ENCODE data around the gene GPR183. TPM values are rescaled to one million over a fixed set of nuclear protein-coding genes. Genes with fewer than 3 reads are reported as not detected.

Gene GPR183
- total and polyA plus RNA-seq, 2 experiments from 2014 or later, result 0.25 TPM; not detected in 1

DNA sequence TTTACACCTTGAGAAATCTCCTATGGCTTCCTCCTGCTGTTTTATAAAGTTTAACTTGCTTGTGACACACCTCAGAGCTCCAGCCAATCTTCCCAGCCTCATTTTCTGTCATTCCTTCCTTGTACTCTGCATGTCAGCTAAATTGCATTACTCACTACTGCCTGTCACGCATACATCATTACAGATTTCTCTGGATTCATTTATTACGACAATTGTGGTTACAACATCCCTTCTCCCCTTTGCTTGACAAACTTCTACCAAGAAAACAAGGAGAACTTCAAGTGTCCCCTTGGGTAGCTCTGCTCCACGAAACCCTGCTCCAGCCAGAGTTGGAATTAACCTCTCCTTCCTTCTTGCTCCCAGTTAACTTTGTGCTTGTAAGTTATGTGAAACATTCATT, 27.0 kb downstream of the GPR183 start:
- no peak overlapping the region for H3K4me3 ChIP-seq
- H3K27me3 ChIP-seq (replicated peaks; ENCODE audit: insufficient read depth), result no peaks in the 10 kb centered on the region
- H3K27ac ChIP-seq, result peak overlapping the region; percentile 36
- H3K9me3 ChIP-seq (ENCODE audit: low read depth), result no peaks in the 10 kb centered on the region
- peaks cover 39% of the 10 kb centered on the region for H3F3A ChIP-seq (ENCODE audit: insufficient read depth)
- peaks cover 17% of the 10 kb centered on the region for H3K79me2 ChIP-seq (ENCODE audit: insufficient read depth)
- no peak for TF ChIP-seq EZH2phosphoT487 (IDR thresholded peaks at IDR 0.05; ENCODE audit: insufficient read depth, low read depth)
- TF ChIP-seq EZH2 (IDR thresholded peaks at IDR 0.05; ENCODE audit: insufficient read depth, poor library complexity, severe bottlenecking), result no peak
- H3K4me1 ChIP-seq (ENCODE audit: insufficient read depth), result peaks cover 49% of the 10 kb centered on the region
- DNase-seq, result peak; percentile 78
- H3K4me2 ChIP-seq (ENCODE audit: unreplicated experiment), result no peak overlapping the region
- peak overlapping the region; percentile 10; the same call in 1 of the 2 replicates for H3K9ac ChIP-seq
- no peaks in the 10 kb centered on the region for H3K9me2 ChIP-seq (ENCODE audit: insufficient read depth)
- WGBS, 2 experiments (ENCODE audit: low coverage in 1 of 2, low lambda C conversion rate in 2 of 2, missing lambda C conversion rate in 2 of 2), result 26 to 31% methylated on average over 3 of the region's 3 CpGs
- in situ Hi-C loops (cut with MboI), result no loop called here
- no peak overlapping the region for H2AFZ ChIP-seq
- peaks cover 3% of the 10 kb centered on the region; the same call in 1 of the 2 replicates for H4K20me1 ChIP-seq (ENCODE audit: insufficient read depth)
- no peaks in the 10 kb centered on the region for H3K36me3 ChIP-seq (ENCODE audit: low read depth)

DNA sequence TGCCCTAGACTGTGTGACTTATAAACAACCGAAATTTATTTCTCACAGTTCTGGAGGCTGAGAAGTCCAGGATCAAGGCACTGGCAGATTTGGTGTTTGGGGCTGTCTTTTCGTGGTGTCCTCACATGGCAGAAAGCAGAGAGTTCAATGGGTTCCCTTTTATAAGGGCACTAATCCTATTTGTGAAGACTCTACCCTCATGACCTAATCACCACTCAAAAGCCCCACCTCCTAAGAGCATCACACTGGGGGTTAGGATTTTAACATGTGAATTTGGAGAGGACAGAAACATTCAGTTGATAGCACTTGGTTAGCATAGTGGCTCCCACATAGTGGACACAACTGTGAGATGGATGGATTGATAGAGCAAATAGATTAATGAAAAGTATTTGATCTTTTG, 27.6 kb downstream of the GPR183 start:
- in situ Hi-C loops (cut with MboI), result no loop called here
- no peak overlapping the region for H3K9ac ChIP-seq
- peaks cover 12% of the 10 kb centered on the region for H3K79me2 ChIP-seq (ENCODE audit: insufficient read depth)
- H3K27ac ChIP-seq, result peak overlapping the region; percentile 9; the same call in 1 of the 2 replicates
- no peak overlapping the region for H3K4me2 ChIP-seq (ENCODE audit: unreplicated experiment)
- H3K36me3 ChIP-seq (ENCODE audit: low read depth), result no peaks in the 10 kb centered on the region
- H3K9me3 ChIP-seq (ENCODE audit: low read depth), result no peaks in the 10 kb centered on the region
- TF ChIP-seq EZH2phosphoT487 (IDR thresholded peaks at IDR 0.05; ENCODE audit: insufficient read depth, low read depth), result no peak
- no peak for TF ChIP-seq EZH2 (IDR thresholded peaks at IDR 0.05; ENCODE audit: insufficient read depth, poor library complexity, severe bottlenecking)
- H3K27me3 ChIP-seq (replicated peaks; ENCODE audit: insufficient read depth), result no peaks in the 10 kb centered on the region
- DNase-seq, result no peak
- H3K4me1 ChIP-seq (ENCODE audit: insufficient read depth), result peaks cover 54% of the 10 kb centered on the region
- no peak overlapping the region for H3K4me3 ChIP-seq
- H3F3A ChIP-seq (ENCODE audit: insufficient read depth), result peaks cover 42% of the 10 kb centered on the region
- H2AFZ ChIP-seq, result no peak overlapping the region
- 94 to 100% methylated on average over 2 of the region's 2 CpGs for WGBS, 2 experiments (ENCODE audit: low coverage in 1 of 2, low lambda C conversion rate in 2 of 2, missing lambda C conversion rate in 2 of 2)
- H4K20me1 ChIP-seq (ENCODE audit: insufficient read depth), result peaks cover 6% of the 10 kb centered on the region; the same call in 1 of the 2 replicates
- H3K9me2 ChIP-seq (ENCODE audit: insufficient read depth), result no peaks in the 10 kb centered on the region

DNA sequence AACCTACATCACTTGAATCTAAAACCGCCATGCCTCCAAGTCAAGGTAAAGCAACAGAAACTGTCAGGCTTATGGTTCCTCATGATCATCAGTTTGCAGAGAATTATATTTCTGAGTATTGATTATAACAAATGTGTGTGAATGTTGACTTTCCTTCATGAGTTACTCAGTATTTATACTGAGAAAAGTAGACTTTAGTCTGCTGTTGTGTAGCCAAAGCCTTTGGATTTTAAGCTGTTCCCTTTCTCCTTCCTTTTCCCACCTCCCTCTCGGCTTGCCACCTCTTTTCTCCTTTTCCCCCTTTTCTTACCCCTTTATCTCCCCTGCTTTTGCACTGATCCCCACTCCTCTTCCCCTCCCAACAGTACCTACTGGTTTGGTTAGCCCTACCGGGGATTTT, 28.4 kb downstream of the GPR183 start:
- peaks cover 47% of the 10 kb centered on the region for H3K4me1 ChIP-seq (ENCODE audit: insufficient read depth)
- H3K4me3 ChIP-seq, result no peak overlapping the region
- H3K27ac ChIP-seq, result no peak overlapping the region
- no peak for DNase-seq
- H4K20me1 ChIP-seq (ENCODE audit: insufficient read depth), result peaks cover 6% of the 10 kb centered on the region; the same call in 1 of the 2 replicates
- no peak overlapping the region for H2AFZ ChIP-seq
- H3K79me2 ChIP-seq (ENCODE audit: insufficient read depth), result peaks cover 6% of the 10 kb centered on the region; the same call in 1 of the 2 replicates
- no peak for TF ChIP-seq EZH2phosphoT487 (IDR thresholded peaks at IDR 0.05; ENCODE audit: insufficient read depth, low read depth)
- TF ChIP-seq EZH2 (IDR thresholded peaks at IDR 0.05; ENCODE audit: insufficient read depth, poor library complexity, severe bottlenecking), result no peak
- H3K27me3 ChIP-seq (replicated peaks; ENCODE audit: insufficient read depth), result no peaks in the 10 kb centered on the region
- no peaks in the 10 kb centered on the region for H3K9me3 ChIP-seq (ENCODE audit: low read depth)
- H3F3A ChIP-seq (ENCODE audit: insufficient read depth), result peaks cover 46% of the 10 kb centered on the region
- H3K36me3 ChIP-seq (ENCODE audit: low read depth), result no peaks in the 10 kb centered on the region
- WGBS, 2 experiments (ENCODE audit: low coverage in 1 of 2, low lambda C conversion rate in 2 of 2, missing lambda C conversion rate in 2 of 2), result 99% methylated on average over 3 of the region's 3 CpGs
- H3K9me2 ChIP-seq (ENCODE audit: insufficient read depth), result no peaks in the 10 kb centered on the region
- no peak overlapping the region for H3K9ac ChIP-seq
- in situ Hi-C loops (cut with MboI), result no loop called here
- H3K4me2 ChIP-seq (ENCODE audit: unreplicated experiment), result no peak overlapping the region

DNA sequence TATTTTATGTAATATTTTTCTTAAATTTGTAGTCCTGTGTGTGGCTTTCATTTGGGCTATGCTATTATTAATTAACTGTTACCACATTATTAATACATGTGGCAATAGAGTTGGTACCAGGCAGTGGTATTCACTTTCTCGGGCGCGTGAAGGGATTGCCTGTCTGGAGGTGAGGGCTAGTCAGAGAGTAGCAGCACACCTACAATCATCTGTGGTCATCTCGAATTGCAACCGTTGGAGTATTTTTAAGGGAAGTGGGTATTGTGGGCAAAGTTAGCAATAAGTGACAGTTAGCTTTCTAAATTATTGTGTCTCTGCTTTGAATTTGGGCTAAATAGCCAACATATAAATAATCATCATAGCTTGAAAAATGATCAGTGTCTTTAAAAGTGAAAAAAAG, 29.0 kb downstream of the GPR183 start:
- no peaks in the 10 kb centered on the region for H3K9me2 ChIP-seq (ENCODE audit: insufficient read depth)
- no peak for TF ChIP-seq EZH2 (IDR thresholded peaks at IDR 0.05; ENCODE audit: insufficient read depth, poor library complexity, severe bottlenecking)
- TF ChIP-seq EZH2phosphoT487 (IDR thresholded peaks at IDR 0.05; ENCODE audit: insufficient read depth, low read depth), result no peak
- H2AFZ ChIP-seq, result no peak overlapping the region
- in situ Hi-C loops (cut with MboI), result no loop called here
- H3K36me3 ChIP-seq (ENCODE audit: low read depth), result no peaks in the 10 kb centered on the region
- H3F3A ChIP-seq (ENCODE audit: insufficient read depth), result peaks cover 45% of the 10 kb centered on the region
- H3K27me3 ChIP-seq (replicated peaks; ENCODE audit: insufficient read depth), result no peaks in the 10 kb centered on the region
- peaks cover 41% of the 10 kb centered on the region for H3K4me1 ChIP-seq (ENCODE audit: insufficient read depth)
- H4K20me1 ChIP-seq (ENCODE audit: insufficient read depth), result peaks cover 6% of the 10 kb centered on the region; the same call in 1 of the 2 replicates
- H3K4me2 ChIP-seq (ENCODE audit: unreplicated experiment), result no peak overlapping the region
- H3K9me3 ChIP-seq (ENCODE audit: low read depth), result no peaks in the 10 kb centered on the region
- no peak for DNase-seq
- no peak overlapping the region for H3K4me3 ChIP-seq
- H3K9ac ChIP-seq, result no peak overlapping the region
- H3K27ac ChIP-seq, result no peak overlapping the region
- H3K79me2 ChIP-seq (ENCODE audit: insufficient read depth), result peaks cover 6% of the 10 kb centered on the region; the same call in 1 of the 2 replicates
- 89 to 92% methylated on average over 5 of the region's 5 CpGs for WGBS, 2 experiments (ENCODE audit: low coverage in 1 of 2, low lambda C conversion rate in 2 of 2, missing lambda C conversion rate in 2 of 2)

Measured in GM23248 (cell line).